GM20431 (cell line): ENCODE data around the gene CX3CR1.
"Not testable (repeated sequence)": the region's sequence is repeated elsewhere in the genome, so short reads cannot be mapped to it uniquely, and the experiment has no call there.

ENCODE experiments used
- in situ Hi-C: fragments of 300-500 bp; cut with MseI, MboI; formaldehyde crosslinking; loops from one replicate; pipeline ENCODE4 v1.15.0; 2020; ENCODE audit warnings: low sequenced_read_pairs; ENCODE audit not compliant: unreplicated experiment

The CX3CR1 gene

DNA sequence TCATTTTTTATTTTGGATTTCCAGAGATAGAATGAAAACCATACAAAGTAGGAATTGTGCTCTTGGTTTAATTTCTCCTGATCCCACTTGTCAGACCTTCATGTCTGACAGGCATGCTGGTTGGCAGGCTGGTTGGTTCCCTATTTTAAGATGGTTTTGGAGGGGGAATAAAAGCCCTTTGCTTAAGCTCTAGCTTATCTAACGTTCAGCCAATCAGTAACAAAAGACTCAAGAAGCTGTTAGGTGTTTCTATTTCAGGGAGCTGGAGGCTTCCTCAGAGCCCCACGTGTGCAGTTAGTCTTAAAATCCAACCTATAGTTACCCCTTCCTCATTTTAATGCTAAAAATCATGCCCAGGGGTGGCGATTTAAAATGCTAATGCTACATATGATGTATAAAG is 47.0 kb downstream of the CX3CR1 start:
- in situ Hi-C loops: no loop called here

GRCh38 chr3:39230453-39230852 is 49.4 kb downstream of the CX3CR1 start:
- in situ Hi-C loops: no loop called here

- in situ Hi-C loops: no loop called here
Observed at GRCh38 chr3:39228496-39228895, 51.3 kb downstream of the CX3CR1 start.

DNA sequence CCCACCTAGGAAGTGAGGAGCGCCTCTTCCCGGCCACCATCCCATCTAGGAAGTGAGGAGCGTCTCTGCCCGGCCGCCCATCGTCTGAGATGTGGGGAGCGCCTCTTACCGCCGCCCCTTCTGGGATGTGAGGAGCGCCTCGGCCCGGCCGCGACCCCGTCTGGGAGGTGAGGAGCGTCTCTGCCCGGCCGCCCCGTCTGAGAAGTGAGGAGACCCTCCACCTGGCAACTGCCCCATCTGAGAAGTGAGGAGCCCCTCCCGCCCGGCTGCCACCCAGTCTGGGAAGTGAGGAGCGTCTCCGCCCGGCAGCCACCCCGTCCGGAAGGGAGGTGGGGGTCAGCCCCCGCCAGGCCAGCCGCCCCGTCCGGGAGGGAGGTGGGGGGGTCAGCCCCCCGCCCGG is 52.2 kb downstream of the CX3CR1 start:
- in situ Hi-C loops: not testable (repeated sequence)

GRCh38 chr3:39226106-39226741 is 53.6 kb downstream of the CX3CR1 start:
- in situ Hi-C loops: no loop called here

- in situ Hi-C loops: no loop called here
Observed at GRCh38 chr3:39224288-39224687, 55.5 kb downstream of the CX3CR1 start.

GRCh38 chr3:39222939-39223338 is 56.9 kb downstream of the CX3CR1 start:
- in situ Hi-C loops: no loop called here

GRCh38 chr3:39222462-39222861 is 57.4 kb downstream of the CX3CR1 start:
- in situ Hi-C loops: no loop called here

DNA sequence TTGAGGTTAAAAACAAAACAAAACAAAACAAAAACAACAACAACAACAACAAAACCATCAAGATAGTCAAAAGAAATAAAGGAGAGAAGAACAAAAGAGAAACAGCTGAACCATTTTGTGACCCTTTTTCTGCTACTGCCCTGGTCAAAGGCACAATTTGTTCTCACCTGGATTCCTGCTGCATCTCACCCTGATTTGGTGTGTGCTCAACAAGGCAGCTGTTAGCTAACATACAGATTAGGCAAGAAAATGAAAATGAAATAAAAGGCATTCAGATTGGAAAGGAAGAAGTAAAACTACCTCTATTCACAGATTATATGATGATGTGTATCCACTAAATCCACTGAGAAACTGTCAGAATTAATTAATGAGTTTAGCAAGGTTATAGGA is 58.7 kb downstream of the CX3CR1 start:
- in situ Hi-C loops: no loop called here

DNA sequence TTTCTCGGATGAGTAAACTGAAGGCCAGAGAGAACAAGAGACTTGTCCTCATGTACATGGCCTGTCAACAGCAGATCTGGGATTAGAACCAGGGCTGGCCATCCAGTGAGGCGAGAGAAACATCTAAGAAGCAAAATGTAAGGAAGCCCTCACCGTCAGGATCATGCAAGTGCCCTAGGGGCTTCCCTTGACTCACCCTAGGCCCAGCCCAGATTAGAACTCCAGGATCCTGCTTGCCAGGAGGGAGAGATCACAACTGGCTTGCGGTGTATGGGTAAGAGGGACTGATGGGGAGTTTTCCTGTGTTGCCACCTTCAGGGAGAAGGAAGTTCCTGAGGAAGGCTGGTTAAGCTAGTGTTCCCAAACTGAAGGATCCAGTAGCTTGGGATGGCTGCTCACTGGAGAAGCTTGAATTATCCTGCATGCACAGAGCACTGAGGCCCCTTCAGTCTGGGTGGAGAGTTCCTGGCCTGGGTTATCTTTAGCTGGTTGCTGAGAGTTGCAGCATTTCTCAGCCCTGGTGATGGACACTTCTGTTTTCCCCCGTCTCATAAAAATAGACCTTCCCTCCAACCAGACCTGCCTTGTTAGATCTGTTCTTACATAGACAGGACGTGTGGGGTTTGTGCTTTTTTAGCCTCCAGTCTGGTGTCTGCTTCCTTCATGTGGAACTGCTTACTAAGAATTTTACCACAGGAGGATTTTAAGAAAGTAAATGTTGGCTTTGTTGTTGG is 59.3 kb downstream of the CX3CR1 start:
- in situ Hi-C loops: no loop called here

DNA sequence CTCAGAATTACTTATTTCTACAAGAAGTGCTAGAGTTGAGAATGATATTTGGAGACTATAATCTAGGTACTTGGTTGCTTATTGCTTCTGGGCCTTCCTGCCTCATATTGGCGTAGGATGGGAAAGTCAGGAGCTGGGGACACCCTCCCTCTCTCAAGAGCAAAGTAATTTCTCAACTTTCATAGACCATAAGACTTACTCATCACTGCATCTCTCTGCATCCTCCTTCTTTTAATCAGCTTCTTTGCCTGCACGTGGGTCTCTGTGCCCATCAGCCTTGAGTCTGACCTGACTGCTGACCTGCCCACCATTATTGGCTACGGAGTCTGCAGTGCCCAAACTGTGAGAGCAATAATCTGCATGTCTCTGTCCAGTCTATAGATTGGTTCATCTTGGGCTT is 60.1 kb downstream of the CX3CR1 start:
- in situ Hi-C loops: loop anchor here (10.0 kb wide), 1 partner anchor 65 kb away; the partner anchor contains the start of gene CX3CR1

DNA sequence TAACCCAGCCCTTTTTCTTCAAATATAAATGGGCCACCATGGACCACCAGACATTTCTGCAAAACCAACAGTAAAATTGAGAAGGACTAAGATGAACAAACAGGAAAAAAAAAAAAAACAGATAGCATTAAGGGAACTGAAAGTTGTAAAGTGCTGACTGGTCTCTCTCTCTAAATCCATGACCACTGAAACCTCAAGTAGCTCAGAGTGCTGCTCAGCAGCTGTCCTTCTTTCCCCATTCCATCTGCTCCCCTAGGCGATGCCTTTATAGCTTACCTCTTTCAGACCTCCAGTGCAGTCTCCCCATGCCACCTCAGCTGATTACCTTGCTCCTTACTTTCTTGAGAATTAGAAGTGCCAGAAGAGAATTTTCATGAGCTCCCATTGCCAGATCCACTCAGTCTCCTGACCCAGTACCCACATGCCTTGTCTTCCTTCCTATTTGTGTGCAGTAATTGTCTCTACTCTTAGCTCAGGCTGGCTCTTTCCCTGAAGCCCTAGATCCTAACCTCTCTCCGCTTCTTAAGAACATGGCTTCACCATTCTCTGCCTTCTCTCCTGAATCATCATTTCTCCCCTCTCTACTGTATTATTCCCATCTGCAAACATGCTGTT is 63.6 kb downstream of the CX3CR1 start:
- in situ Hi-C loops: loop anchor here (10.0 kb wide), 1 partner anchor 69 kb away; the partner anchor contains the start of gene CX3CR1

DNA sequence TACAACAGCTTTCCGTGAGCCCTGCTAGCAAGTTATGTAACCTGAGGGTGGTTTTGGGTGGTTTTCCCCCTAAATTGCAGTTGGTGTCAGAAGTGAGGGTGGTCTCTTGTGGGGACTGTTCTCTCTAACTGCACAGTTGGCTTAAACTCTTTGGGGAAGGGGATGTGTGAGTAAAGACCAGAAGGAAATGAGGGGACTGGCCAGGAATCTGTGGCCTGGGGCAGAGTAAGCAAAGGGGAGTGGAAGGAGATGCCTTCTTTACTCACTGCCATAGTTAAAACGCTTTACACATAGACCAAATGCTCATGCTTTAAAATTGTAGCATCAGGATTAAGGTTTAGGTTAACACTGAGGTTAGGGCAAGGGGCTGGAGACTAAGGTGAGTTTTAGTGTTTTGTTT is 66.2 kb downstream of the CX3CR1 start:
- in situ Hi-C loops: loop anchor here (10.0 kb wide), 1 partner anchor 71 kb away; the partner anchor contains the start of gene CX3CR1
